Measurements from ENCODE around the gene FRMD4B. TPM values are rescaled to one million over a fixed set of nuclear protein-coding genes. Genes with fewer than 3 reads are reported as not detected.

Gene FRMD4B
- total RNA-seq, 4 donors from 2014 or later, result 37.5 to 66.2 (median 62.5) TPM

- intact Hi-C loops (cut with DNase I), result no loop called here
- 81 to 94% methylated on average over 3 of the region's 3 CpGs for WGBS, 2 donors
Observed at GRCh38 chr3:69377262-69377661, 8.6 kb downstream of the FRMD4B start.

GRCh38 chr3:69376731-69377130 is 9.2 kb downstream of the FRMD4B start:
- Histone ChIP-seq H3K9me3 (no peaks in the 10 kb centered on the region), H3K27me3 (no peaks in the 10 kb centered on the region), H3K27ac (no peak overlapping the region), H3K36me3 (no peaks in the 10 kb centered on the region), H3K4me1 (peaks cover 0 to 7% (median 0%) of the 10 kb centered on the region in 3 donors), H3K4me3 (no peak overlapping the region)
- 78 to 90% methylated on average over 2 of the region's 2 CpGs for WGBS, 2 donors
- no peak for DNase-seq
- intact Hi-C loops (cut with DNase I), result no loop called here
- no peak for TF ChIP-seq CTCF (IDR thresholded peaks at IDR 0.05)
- TF ChIP-seq POLR2A (IDR thresholded peaks at IDR 0.05), result no peak

More at GRCh38 chr3:69377262-69377661, 8.6 kb downstream of the FRMD4B start:
- TF ChIP-seq POLR2A (IDR thresholded peaks at IDR 0.05), result no peak
- no peak for TF ChIP-seq CTCF (IDR thresholded peaks at IDR 0.05)
- H3K9me3 ChIP-seq, result no peaks in the 10 kb centered on the region
- peaks cover 0 to 7% (median 0%) of the 10 kb centered on the region in 3 donors for H3K4me1 ChIP-seq
- H3K36me3 ChIP-seq, result no peaks in the 10 kb centered on the region
- no peak for DNase-seq
- no peaks in the 10 kb centered on the region for H3K27me3 ChIP-seq
- H3K4me3 ChIP-seq, result no peak overlapping the region
- no peak overlapping the region for H3K27ac ChIP-seq

GRCh38 chr3:69371816-69372215 is 14.1 kb downstream of the FRMD4B start:
- peaks cover 0 to 27% (median 7%) of the 10 kb centered on the region in 3 donors for H3K4me1 ChIP-seq
- DNase-seq, result no peak
- H3K9me3 ChIP-seq, result no peaks in the 10 kb centered on the region
- H3K36me3 ChIP-seq, result no peaks in the 10 kb centered on the region
- intact Hi-C loops (cut with DNase I), result no loop called here
- TF ChIP-seq POLR2A (IDR thresholded peaks at IDR 0.05) (no peak), CTCF (IDR thresholded peaks at IDR 0.05) (no peak)
- no peaks in the 10 kb centered on the region for H3K27me3 ChIP-seq
- WGBS, 2 donors, result 92 to 93% methylated on average over 5 of the region's 5 CpGs
- H3K27ac ChIP-seq, result no peak overlapping the region
- H3K4me3 ChIP-seq, result no peak overlapping the region

- Histone ChIP-seq H3K27ac (peak overlapping the region; percentile 47 to 73 (median 62)), H3K9me3 (no peaks in the 10 kb centered on the region), H3K27me3 (no peaks in the 10 kb centered on the region), H3K36me3 (no peaks in the 10 kb centered on the region), H3K4me1 (peaks cover 0 to 27% (median 7%) of the 10 kb centered on the region in 3 donors), H3K4me3 (no peak overlapping the region)
- intact Hi-C loops (cut with DNase I), result no loop called here
- DNase-seq, result no peak
- 47 to 62% methylated on average over 2 of the region's 2 CpGs for WGBS, 2 donors
- TF ChIP-seq POLR2A (IDR thresholded peaks at IDR 0.05) (no peak), CTCF (IDR thresholded peaks at IDR 0.05) (no peak)
Observed at GRCh38 chr3:69370901-69371301, 15.0 kb downstream of the FRMD4B start.

GRCh38 chr3:69370156-69370883 is 15.6 kb downstream of the FRMD4B start:
- peak overlapping the region in 3 of 4 donors; percentile 4 to 35 (median 11) for H3K4me3 ChIP-seq
- H3K9me3 ChIP-seq, result no peaks in the 10 kb centered on the region
- intact Hi-C loops (cut with DNase I), result no loop called here
- H3K36me3 ChIP-seq, result no peaks in the 10 kb centered on the region
- no peaks in the 10 kb centered on the region for H3K27me3 ChIP-seq
- H3K4me1 ChIP-seq, result peaks cover 0 to 27% (median 7%) of the 10 kb centered on the region in 3 donors
- TF ChIP-seq CTCF (IDR thresholded peaks at IDR 0.05), result no peak
- no peak for TF ChIP-seq POLR2A (IDR thresholded peaks at IDR 0.05)
- peak overlapping the region; percentile 47 to 73 (median 62) for H3K27ac ChIP-seq
- no peak for DNase-seq
- WGBS, 2 donors, result 34 to 40% methylated on average over 17 of the region's 17 CpGs
